Measurements from ENCODE around the gene RHOBTB1. TPM values are rescaled to one million over a fixed set of nuclear protein-coding genes. Genes with fewer than 3 reads are reported as not detected.
A peak's percentile ranks its signal among the peaks of the same experiment; 100 is the strongest.

RHOBTB1 gene
- total and polyA plus RNA-seq, 3 donors from 2014 or later = 38.1 to 47.1 (median 44.7) TPM

DNA sequence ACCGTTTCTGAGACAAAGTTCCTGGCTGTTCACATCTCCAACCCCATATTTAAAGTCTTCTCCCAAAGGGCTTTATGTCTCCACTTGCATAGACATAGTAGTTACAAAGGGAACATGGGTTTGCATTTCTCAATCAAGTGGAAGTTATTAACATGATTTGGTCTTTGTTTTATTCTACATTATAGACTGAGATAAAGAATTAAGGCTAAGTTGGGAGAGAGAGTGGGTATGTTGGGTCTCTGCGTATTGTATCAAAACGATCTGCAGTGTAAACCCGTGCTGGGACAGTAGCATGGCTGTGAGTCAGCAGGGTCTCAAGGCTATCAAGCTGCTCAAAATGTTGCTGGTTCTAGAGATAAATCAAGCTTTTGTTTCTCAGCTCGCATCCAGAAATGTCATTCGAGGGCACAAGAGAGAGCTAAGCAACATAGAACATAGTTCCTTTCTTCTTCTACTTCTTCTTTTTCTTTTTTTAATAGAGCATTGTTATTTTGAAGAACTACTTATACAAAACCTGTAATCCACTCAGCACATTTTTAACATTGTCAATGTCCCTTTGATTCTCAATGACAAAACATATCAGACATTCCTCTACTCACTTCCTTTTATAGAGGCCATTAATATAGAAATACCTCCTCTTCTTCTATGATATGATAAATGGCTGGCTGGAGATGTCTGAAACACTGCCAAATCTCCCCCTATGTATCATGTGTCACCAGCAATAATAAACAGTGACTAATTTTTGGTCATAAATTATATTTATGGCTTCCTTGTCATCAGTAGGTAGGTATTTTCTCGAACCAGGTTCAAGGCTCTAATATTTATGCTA, 34.5 kb upstream of the RHOBTB1 start:
- H3K36me3 ChIP-seq (ENCODE audit: low read depth, missing control alignments) = no peaks in the 10 kb centered on the region
- TF ChIP-seq, protein P1, sequence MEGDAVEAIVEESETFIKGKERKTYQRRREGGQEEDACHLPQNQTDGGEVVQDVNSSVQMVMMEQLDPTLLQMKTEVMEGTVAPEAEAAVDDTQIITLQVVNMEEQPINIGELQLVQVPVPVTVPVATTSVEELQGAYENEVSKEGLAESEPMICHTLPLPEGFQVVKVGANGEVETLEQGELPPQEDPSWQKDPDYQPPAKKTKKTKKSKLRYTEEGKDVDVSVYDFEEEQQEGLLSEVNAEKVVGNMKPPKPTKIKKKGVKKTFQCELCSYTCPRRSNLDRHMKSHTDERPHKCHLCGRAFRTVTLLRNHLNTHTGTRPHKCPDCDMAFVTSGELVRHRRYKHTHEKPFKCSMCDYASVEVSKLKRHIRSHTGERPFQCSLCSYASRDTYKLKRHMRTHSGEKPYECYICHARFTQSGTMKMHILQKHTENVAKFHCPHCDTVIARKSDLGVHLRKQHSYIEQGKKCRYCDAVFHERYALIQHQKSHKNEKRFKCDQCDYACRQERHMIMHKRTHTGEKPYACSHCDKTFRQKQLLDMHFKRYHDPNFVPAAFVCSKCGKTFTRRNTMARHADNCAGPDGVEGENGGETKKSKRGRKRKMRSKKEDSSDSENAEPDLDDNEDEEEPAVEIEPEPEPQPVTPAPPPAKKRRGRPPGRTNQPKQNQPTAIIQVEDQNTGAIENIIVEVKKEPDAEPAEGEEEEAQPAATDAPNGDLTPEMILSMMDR (IDR thresholded peaks at IDR 0.05) = no peak
- TF ChIP-seq POLR2A (IDR thresholded peaks at IDR 0.05) = no peak

DNA sequence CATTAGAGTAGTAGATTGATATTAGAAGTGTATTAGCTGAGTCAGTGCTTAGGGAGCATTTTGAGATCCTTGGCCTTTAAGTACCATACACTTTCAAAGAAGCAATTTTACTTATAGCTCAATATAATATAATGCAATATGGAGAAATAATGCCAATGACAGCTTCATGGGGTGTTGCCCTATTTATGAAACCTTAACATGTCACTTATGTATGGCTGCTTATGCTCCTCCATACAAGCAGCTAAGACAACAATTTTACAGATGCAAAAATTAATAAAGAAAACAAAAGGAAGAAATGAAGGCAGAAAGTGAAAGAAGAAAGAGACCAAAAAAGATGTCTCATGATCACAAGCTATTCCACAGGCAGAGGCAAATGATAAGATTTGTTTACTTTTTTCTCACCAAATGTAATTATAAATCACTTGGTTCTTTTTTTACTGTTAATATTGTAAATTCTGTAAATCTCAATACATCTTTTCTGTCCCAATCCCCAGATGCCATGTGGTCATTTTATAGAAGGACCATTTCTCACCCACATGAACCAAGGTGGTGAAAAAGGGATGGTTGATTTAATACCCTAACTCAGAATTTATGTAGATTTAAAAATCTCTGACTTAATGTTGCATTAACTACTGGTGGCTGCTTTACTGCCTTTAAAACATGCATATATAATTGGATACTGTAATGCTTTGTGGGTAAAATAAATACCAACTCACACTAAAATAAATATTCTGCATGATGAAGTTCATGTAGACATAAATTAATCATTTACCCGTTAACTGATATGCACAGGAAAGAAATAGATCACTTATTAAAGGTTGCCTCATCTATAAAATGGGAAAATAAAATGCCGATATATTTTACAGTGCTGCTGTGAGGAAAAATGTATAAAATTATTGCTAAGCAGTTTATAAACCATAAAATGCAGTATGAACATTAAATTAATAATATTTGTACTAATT, 33.5 kb upstream of the RHOBTB1 start:
- no peak for DNase-seq

More for the DNA sequence above, 34.5 kb upstream of the RHOBTB1 start:
- Histone ChIP-seq H3K9me3 (no peaks in the 10 kb centered on the region), H3K27ac (peak overlapping the region; percentile 42 to 72), H3K4me3 (no peak overlapping the region), H3K4me1 (peaks cover 15% of the 10 kb centered on the region), H3K27me3 (no peaks in the 10 kb centered on the region)
- peak; percentile 86 for DNase-seq
- intact Hi-C loops (cut with DNase I; ENCODE audit: low total_unique reads) = no loop called here
- WGBS, 2 donors = 55 to 77% methylated on average over 7 of the region's 7 CpGs

DNA sequence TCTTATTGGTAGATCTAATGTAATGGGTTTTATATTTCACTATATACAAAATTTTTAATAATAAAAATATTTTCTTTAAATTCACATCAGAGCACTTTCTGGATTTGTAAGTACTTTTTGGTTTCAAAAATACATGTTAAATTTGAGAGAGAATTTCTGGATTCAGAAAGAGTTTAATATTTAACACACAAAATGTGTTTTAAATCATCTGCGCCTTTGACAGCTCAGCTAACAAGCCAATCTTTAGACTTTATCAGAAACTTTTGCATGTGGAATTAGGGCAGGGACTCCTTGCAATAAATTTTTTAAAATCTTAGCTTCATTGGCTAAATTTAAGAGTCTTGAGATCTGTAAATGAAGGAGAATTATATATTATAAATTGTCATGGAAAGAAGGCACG, 32.7 kb upstream of the RHOBTB1 start:
- intact Hi-C loops (cut with DNase I; ENCODE audit: low total_unique reads) = no loop called here
- 80 to 84% methylated on average over 2 of the region's 2 CpGs for WGBS, 2 donors
- TF ChIP-seq, protein P1 (IDR thresholded peaks at IDR 0.05) = no peak
- TF ChIP-seq POLR2A (IDR thresholded peaks at IDR 0.05) = no peak

More for the DNA sequence above, 33.5 kb upstream of the RHOBTB1 start:
- Histone ChIP-seq H3K4me1 (peaks cover 15% of the 10 kb centered on the region), H3K9me3 (no peaks in the 10 kb centered on the region), H3K36me3 (ENCODE audit: low read depth, missing control alignments) (no peaks in the 10 kb centered on the region), H3K4me3 (no peak overlapping the region), H3K27ac (no peak overlapping the region), H3K27me3 (no peaks in the 10 kb centered on the region)
- intact Hi-C loops (cut with DNase I; ENCODE audit: low total_unique reads) = no loop called here
- 95 to 96% methylated on average over 2 of the region's 2 CpGs for WGBS, 2 donors
- no peak for TF ChIP-seq POLR2A (IDR thresholded peaks at IDR 0.05)
- TF ChIP-seq, protein P1 (IDR thresholded peaks at IDR 0.05) = no peak

DNA sequence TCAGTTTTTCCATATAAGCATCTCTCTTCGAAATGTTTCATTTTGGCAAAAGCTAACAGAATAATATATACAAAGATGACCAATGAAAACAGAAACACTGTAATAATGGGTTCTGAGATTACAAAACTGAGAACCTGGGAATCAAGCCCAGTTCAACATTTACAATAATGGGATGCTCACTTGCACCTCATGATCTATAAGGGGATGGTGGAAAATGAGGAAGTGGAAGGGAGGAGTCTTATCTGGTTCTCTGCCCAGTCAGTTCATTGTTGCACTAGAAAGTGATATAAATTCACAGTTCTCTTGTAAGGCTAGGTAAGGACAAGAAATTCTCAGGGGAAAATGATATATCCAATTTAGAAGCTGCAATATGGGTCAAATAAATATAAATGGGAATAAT, 31.7 kb upstream of the RHOBTB1 start:
- peaks cover 15% of the 10 kb centered on the region for H3K4me1 ChIP-seq
- TF ChIP-seq POLR2A (IDR thresholded peaks at IDR 0.05) = no peak
- TF ChIP-seq, protein P1 (IDR thresholded peaks at IDR 0.05) = no peak

More for the DNA sequence above, 32.7 kb upstream of the RHOBTB1 start:
- Histone ChIP-seq H3K9me3 (no peaks in the 10 kb centered on the region), H3K27me3 (no peaks in the 10 kb centered on the region), H3K4me1 (peaks cover 15% of the 10 kb centered on the region), H3K36me3 (ENCODE audit: low read depth, missing control alignments) (no peaks in the 10 kb centered on the region), H3K4me3 (no peak overlapping the region), H3K27ac (peak overlapping the region in 1 of 2 donors; percentile 22)
- no peak for DNase-seq

More for the DNA sequence above, 31.7 kb upstream of the RHOBTB1 start:
- no peaks in the 10 kb centered on the region for H3K27me3 ChIP-seq
- intact Hi-C loops (cut with DNase I; ENCODE audit: low total_unique reads) = no loop called here
- peak overlapping the region; percentile 5 to 28 for H3K27ac ChIP-seq
- H3K36me3 ChIP-seq (ENCODE audit: low read depth, missing control alignments) = no peaks in the 10 kb centered on the region
- no peak for DNase-seq
- 44 to 58% methylated on average over 1 of the region's 1 CpG for WGBS, 2 donors
- H3K9me3 ChIP-seq = no peaks in the 10 kb centered on the region
- H3K4me3 ChIP-seq = no peak overlapping the region
